Measurements from ENCODE around the gene ZNF398.
"Not testable (repeated sequence)": the region's sequence is repeated elsewhere in the genome, so short reads cannot be mapped to it uniquely, and the experiment has no call there.

ZNF398 gene, protein sequence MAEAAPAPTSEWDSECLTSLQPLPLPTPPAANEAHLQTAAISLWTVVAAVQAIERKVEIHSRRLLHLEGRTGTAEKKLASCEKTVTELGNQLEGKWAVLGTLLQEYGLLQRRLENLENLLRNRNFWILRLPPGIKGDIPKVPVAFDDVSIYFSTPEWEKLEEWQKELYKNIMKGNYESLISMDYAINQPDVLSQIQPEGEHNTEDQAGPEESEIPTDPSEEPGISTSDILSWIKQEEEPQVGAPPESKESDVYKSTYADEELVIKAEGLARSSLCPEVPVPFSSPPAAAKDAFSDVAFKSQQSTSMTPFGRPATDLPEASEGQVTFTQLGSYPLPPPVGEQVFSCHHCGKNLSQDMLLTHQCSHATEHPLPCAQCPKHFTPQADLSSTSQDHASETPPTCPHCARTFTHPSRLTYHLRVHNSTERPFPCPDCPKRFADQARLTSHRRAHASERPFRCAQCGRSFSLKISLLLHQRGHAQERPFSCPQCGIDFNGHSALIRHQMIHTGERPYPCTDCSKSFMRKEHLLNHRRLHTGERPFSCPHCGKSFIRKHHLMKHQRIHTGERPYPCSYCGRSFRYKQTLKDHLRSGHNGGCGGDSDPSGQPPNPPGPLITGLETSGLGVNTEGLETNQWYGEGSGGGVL

DNA sequence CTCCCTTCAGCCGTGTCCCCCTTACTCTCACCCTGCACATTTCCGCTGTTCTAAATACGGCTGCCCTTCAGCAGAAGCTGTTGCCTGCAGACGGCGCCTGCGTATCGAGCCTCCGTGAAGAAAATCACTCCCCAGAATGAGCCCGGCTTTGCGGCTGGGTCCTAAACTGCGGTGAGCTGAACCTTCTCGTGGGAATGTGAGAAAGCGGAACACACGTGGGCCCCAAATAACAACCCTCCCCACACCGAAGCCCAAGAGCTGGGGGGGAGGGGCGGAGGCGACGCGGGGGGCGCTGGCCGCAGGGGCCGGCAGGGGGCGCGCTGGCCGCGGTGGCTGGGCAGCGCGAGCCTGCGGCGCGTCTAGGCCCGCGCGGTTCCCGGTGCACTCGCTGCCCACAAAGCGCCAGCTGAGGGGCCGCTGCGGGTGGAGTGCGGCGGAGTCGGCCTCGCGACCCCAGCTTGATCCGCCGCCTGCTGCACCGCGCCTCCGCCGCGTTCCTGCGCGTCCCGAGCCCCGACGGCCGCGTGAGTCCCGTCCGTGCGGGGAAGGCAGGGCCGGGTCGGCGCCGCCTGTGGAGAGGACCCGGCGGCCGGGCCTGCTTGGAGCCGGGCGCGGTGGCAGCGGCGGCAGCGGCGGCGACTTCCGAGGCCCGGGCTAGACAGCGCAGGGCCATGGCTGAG lies at the start of gene ZNF398:
ZNF398 (plus strand) TSS at position 382 of the 680 bp plus-strand sequence; CDS start at position 672, 290 bp downstream.
- DNase-seq (ENCODE audit: low read depth in 1 of 2, low spot score in 1 of 2): peak; percentile 69 to 75

DNA sequence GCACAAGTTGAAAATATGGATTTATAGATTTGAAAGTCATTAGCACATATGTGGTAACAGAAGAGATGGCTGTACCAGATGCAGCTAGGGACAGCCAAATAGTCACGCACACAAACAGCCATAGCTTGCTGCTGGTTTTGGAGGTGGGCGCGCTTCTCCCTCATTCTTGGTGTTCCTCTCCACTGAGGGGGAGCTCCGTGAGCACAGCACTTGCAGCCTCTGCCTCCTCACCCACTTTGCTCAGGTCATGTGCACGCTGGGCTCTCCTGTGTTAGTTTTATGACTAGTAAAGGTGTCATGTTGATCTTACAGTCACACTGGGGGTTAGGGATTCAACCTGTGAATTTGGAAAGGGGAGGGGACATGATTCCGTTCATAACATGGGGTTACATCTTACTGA lies 48.2 kb upstream of the ZNF398 start:
- no peak for DNase-seq (ENCODE audit: low read depth in 1 of 2, low spot score in 1 of 2)

DNA sequence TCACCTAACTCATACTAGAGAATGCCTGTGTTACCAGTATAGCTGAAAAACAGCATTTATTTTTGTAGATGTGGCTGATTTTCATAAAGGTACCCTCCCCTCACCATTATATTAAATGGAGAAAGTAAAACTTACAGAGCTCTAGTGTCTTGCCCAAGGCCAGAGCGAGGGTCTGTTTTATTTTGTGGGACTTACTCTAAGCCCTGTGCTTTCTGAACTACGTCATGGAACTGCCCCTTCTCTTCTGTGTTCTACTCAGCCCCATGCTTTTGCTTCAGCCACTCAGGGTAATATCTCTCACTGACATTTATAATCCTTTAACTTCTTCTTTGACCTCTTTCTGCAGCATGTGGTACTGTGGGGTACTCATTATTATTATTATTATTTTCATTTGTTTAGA lies 46.4 kb upstream of the ZNF398 start:
- no peak for DNase-seq (ENCODE audit: low read depth in 1 of 2, low spot score in 1 of 2)

DNA sequence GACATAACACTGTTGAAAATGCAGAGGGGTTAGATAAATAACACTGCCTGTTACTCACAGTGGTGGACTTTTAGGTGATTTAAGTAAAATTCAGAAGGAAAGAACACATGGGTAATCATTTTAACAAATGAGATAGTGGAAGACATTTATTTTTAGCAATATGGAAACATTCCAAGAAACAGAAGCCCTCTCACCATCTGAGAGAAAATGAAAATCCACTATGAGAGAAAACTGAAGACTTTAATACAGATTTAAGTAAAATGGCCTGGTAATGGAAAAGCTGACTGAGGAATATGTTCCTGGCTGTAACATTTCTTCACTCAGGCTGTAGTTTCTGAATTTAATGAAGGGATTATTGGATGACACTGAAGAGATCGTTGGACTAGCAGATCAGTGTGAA lies 44.6 kb upstream of the ZNF398 start:
- no peak for DNase-seq (ENCODE audit: low read depth in 1 of 2, low spot score in 1 of 2)

DNA sequence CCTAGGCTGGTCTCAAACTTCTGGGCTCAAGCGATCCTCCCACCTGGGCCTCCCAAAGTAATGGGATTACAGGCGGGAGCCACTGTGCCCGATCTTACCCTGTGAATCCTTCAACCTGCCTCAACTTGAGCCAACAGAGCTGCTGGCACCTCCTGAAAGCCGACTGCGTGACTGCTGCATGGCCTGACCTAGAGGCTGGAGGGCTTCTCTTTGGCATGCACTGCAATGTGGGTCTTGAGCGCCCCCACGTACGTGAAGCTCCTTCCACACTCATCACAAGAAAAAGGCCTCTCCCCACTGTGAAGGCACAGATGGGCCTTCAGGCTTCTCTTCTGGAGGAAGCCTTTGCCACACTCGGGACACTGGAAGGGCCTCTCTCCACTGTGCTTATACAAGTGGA lies 43.8 kb upstream of the ZNF398 start:
- no peak for DNase-seq (ENCODE audit: low read depth in 1 of 2, low spot score in 1 of 2)

DNA sequence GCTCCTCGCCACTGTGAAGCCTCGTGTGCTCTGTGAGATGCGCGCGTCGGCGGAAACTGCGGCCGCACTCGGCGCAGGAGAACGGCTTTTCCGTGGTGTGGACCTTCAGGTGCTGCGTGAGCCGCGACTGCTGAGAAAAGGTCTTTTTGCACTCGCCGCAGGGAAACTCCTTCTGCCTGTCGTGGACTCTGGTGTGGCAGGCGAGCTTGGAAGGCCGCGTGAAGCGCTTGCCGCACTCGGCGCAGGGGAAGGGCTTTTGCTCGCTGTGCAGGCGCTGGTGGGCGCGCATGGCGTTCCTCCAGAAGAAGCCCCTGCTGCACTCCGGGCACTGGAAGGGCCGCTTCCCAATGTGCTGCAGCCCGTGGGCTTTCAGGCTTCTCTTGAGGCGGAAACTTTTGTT lies 43.0 kb upstream of the ZNF398 start:
- no peak for DNase-seq (ENCODE audit: low read depth in 1 of 2, low spot score in 1 of 2)

DNA sequence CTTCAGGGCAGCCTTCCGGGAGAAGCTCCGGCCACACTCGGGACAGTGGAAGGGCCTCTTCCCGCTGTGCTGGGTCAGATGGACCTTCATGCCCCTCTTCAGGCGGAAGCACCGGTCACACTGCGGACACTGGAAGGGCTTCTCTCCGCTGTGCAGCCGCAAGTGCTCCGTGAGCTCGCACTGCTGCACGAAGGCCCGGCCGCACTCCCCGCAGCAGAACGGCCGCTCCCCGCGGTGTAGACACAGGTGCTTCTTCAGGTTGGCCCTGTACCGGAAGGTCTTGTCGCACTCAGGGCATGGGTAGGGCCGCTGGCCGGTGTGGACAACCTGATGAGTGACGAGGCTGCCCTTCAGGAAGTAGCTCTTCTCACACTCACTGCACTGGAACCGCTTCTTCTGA lies 42.5 kb upstream of the ZNF398 start:
- no peak for DNase-seq (ENCODE audit: low read depth in 1 of 2, low spot score in 1 of 2)

DNA sequence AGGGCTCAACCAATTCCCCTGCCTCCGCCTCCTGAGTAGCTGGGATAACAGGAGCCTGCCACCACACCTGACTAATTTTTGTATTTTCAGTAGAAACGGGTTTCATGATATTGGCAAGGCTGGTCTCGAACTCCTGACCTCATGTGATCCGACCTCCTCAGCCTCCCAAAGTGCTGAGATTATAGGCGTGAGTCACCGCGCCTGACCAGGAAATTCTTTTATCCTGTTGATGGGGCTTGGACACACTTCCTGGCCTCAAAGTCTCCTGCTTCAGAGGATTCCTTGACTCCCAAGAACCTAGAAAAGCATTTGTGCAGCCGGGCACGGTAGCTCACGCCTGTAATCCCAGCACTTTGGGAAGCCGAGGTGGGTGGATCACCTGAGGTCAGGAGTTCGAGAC lies 37.3 kb upstream of the ZNF398 start:
- DNase-seq (ENCODE audit: low read depth in 1 of 2, low spot score in 1 of 2): no peak

DNA sequence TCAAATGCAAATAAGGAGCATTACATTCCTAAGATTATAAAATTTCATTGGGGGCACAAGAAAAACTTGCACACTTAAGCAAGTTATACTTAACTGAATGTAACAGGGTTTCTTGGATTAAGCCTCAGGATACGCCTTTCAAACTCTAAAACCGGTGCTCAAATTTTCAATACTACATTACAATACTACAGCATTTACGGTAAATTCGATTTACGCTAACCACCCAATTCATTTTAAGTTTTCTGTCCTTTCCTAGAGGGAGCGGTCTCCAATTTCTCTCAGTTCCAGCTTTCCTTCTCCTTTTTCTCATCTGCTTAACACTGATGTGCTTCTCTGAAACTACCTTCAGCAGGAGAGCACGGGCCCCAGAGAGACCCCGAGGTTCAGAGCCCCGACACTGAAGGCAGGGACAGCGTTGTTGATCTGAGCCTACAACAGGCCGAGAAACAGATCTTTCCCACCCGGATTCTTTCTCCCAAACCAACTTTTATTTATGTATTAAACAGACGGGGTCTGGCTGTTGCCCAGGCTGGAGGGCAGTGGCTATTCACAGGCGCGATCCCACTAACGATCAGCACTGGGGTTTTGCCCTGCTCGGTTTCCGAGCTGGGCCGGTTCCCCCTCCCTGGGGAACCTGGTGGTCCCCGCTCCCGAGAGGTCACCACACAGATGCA lies 21.9 kb upstream of the ZNF398 start:
- DNase-seq (ENCODE audit: low read depth in 1 of 2, low spot score in 1 of 2): no peak

DNA sequence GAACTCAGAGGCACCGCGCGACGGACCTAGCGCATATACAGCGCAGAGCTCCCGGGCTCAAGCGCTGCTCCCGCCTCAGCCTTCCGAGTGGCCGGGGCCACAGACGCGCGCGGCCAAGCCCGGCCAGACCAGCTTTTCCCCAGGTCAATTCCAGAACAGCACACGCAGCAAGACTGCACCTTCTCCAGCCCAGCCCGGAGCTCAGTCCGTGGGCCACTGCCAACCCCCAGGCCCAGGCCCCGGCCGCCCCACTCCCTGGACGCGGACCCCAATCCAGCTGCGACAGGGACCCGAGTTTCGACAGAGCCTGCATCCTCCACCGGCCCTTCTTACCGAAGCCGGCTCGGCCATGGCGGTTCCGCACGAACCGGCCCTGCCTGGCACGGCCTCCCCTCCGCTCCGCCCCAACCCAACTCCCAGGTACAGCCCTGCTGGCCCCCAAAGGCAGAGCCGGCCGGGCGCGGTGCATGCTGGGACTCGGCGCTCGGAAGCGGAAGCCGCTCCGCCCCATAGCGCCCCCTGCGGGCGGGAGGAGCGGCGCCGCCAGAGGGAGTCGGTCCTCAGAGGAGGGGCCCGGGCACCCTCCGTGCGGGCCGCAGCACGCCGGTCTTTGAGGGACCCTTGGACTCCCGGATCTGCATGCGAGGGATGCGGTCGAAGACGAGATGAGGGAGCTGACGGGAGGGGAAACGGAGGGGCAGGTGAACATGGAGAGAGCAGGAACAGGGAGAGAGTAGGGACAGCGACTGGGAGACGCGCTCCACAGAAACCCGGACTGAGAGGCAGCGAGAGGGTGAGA lies 21.2 kb upstream of the ZNF398 start, which contains the start of gene ZNF425:
ZNF425 (minus strand) TSS at position 462 of the 799 bp plus-strand sequence; CDS start at position 351, 111 bp downstream.
- DNase-seq (ENCODE audit: low read depth in 1 of 2, low spot score in 1 of 2): peak; percentile 91 to 95

DNA sequence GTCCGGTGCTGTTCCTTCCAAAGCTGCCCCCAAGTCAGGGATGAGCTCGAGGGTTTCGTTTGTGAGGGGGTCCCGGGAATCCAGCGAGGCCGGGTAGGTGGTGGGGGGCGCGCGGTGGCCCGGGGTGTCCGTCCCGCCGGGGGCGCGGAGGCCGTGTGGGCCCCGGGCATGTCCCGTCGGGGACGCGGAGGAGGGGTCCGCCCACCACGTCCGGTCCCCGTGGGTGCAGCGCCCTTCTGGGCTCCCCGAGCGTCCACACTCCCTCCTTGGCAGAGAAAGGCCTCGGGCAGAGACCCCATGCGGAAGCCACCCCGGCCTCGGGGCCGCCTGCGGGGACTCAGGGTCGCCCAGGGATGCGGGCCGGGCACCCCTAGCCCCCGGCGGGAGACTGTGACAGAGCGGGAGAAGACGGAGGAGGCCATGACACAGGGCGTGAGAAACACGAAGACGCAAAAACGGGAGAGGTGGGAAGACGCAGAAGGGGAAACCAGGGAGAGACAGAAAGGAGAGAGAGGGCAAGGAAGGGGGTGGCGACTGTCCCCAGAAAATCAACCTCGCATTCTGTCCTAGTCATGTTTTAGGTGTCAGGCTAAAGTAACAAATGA lies 20.5 kb upstream of the ZNF398 start:
- DNase-seq (ENCODE audit: low read depth in 1 of 2, low spot score in 1 of 2): peak; percentile 22 to 65

DNA sequence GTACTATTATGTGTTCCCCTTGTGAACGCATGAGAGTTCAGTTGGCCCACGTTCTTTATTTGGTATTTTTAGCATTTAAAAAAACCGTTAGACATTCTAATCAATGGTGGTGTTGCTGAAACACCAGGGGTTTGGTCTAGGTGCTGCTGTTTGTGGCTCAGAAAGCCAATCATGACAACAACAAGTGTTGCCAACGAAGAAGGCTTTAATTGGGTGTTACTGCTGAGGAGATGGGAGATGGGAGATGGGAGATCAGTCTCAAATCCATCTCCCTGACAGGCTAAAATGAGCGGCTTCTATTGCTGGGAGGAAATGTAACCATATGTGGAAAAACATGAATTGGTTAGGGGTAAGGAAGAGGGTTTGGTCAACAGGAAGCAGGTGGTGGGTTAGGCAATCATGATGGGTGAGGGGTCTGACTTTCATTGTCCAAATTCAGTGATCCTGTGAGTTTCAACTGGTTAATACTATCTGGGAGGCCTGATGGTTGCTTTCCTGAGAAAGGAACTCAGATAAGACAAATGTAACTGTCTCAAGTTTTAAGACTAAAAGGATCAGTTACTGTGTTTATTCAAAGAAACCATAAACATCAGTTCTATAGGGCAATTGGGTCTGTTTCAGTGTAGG lies 16.6 kb upstream of the ZNF398 start:
- no peak for DNase-seq (ENCODE audit: low read depth in 1 of 2, low spot score in 1 of 2)

DNA sequence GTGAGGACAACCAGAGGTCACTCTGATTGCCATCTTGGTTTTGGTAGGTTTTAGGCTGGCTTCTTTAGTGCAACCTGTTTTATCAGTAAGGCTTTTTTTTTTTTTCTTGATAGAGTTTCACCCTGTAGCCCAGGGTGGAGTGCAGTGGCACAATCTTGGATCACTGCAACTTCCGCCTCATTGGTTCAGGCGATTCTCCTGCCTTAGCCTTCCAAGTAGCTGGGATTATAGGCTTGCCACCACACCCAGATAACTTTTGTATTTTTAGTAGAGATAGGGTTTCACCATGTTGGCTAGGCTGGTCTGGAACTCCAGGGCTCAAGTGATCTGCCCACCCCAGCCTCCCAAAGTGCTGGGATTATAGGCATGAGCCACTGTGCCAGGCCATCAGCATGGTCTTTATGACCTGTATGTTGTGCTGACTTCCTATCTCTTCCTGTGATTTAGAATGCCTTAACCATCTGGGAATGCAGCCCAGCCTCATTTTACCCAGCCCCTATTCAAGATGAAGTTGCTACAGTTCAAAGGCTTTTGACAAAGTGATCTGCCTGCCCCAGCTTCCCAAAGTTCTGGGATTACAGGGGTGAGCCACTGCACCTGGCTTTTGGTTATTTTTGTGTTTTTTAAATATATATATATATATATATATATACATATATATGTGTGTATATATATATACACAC lies 14.1 kb upstream of the ZNF398 start:
- no peak for DNase-seq (ENCODE audit: low read depth in 1 of 2, low spot score in 1 of 2)

DNA sequence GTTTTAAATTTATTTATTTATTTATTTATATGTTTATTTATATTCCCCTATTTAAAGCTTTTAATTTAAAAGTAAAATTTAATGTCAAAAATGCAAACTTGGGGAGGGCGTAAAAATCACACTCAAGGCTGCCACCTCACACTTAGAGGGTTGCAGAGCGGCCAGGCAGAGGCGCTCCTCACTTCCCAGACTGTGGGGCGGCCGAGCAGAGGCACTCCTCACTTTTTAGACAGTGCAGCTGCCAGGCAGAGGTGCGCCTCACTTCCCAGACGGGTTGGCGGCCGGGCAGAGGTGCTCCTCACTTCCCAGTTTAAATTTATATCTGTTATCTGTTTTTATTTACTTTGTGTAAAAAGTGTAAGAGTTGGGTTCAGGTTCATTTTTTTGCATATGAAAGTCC lies 11.1 kb upstream of the ZNF398 start:
- no peak for DNase-seq (ENCODE audit: low read depth in 1 of 2, low spot score in 1 of 2)

DNA sequence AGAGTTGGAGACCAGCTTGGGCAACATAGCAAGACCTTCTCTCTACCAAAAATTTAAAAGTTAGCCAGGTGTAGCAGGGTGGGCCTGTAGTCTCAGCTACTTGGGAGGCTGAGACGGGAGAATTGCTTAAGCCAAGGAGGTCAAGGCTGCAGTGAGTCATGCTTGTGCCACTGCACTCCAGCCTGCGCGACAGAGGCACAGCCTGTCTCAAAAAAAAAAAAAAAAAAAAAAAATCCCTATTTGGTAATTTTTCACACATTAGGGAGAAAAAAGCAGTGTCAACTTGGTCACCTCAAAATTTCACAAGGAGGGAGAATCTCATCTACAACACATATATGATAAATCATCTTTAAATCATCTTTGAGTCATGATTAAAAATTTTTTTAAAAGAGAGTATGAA lies 6.4 kb upstream of the ZNF398 start:
- no peak for DNase-seq (ENCODE audit: low read depth in 1 of 2, low spot score in 1 of 2)

DNA sequence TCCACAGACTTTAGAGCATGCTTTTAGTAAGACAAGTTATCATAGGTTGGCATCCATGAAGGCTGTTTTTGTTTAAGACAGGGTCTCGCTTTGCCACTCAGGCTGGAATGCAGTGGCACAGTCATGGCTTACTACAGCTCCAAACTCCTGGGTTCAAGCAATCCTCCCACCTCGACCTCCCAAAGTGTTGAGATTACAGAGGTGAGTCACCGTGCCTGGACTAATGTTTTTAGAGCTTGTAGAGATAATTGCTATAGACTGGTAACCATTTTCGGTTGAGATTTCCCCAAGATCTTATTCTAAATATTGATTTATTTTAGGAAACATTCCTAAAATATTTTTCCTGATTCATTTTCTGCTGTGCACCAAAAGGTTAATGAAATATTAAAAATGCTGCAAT lies 5.4 kb upstream of the ZNF398 start:
- no peak for DNase-seq (ENCODE audit: low read depth in 1 of 2, low spot score in 1 of 2)

DNA sequence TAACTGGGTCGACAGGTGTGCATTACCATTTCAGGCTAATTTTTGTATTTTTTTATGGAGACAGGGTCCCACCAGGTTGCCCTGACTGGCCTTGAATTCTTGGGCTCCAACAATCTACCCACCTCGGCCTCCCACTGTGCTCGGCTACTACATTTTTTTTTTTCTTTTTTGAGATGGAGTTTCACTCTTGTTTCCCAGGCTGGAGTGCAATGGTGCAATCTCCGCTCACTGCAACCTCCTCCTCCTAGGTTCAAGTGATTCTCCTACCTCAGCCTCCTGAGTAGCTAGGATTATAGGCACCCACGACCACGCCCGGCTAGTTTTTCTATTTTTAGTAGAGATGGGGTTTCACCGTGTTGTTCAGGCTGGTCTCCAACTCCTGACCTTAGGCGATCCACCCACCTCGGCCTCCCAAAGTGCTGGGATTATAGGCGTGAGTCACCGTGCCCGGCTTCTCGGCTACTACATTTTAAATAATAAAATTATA lies 2.8 kb upstream of the ZNF398 start:
- DNase-seq (ENCODE audit: low read depth in 1 of 2, low spot score in 1 of 2): not testable (repeated sequence)

DNA sequence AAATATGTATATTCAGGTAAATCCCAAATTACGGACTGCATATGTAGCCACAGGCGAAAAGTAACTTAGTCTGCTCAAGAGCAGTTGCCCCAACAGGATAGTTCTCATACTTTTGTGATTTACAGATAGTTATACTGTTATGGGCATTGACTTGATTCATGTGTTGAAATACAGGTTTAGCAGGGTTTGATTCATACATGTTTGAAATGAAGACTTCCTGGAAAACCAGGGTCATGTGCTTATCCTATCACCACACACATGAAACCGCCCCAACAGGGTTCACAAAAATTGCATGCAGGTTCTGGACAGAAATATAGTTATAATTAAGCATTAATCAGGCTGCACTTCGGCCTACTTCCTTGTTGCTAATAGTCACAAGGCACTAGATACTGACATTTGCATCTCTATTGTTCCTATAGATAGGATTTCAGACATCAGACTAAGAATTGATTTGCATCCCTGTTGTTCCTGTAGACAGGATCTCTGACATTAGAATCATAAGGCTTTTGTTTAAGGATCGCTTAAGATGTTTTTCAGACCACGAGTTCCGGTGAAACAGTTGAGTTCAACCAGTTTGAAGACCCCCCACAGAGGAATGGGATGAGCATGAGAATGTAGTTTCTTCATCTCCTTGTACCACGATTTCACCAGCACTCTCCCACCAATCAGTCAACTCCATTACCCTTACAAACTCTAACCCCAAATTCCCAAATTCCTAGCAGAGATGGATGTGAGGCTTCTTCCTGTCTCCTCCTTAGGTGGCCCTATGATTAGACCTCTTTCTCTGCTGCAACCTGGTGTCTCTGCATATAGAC lies 2.0 kb upstream of the ZNF398 start:
- no peak for DNase-seq (ENCODE audit: low read depth in 1 of 2, low spot score in 1 of 2)

All from stimulated activated CD4-positive, alpha-beta T cell treated with anti-CD3 and anti-CD28 coated beads, Interleukin-15, amount 100 ng/mL, for 1 hour (primary cell).